Astrocyte of the cerebellum (primary cell): ENCODE data around the gene PIM1.
"Not testable (repeated sequence)": the region's sequence is repeated elsewhere in the genome, so short reads cannot be mapped to it uniquely, and the experiment has no call there.

ENCODE experiments used
- DNase-seq: peaks from one replicate; pipeline ENCODE4 v3.0.0-alpha.2; 2011; ENCODE audit warnings: low read depth
- H3K4me3 ChIP-seq: 2 replicates; pipeline ENCODE4 v1.5.1; 2011; ENCODE audit warnings: mild to moderate bottlenecking, low read depth, low read length, moderate library complexity
- CTCF ChIP-seq: IDR thresholded peaks from 2 replicates; pipeline ENCODE4 v1.5.1; 2012; ENCODE audit warnings: low read length, low read depth, moderate library complexity, mild to moderate bottlenecking; ENCODE audit errors: missing control alignments
- in situ Hi-C: cut with HindIII; loops from 2 replicates; pipeline ENCODE4 v1.10.0; 2017; ENCODE audit warnings: low sequenced_read_pairs

The PIM1 gene

DNA sequence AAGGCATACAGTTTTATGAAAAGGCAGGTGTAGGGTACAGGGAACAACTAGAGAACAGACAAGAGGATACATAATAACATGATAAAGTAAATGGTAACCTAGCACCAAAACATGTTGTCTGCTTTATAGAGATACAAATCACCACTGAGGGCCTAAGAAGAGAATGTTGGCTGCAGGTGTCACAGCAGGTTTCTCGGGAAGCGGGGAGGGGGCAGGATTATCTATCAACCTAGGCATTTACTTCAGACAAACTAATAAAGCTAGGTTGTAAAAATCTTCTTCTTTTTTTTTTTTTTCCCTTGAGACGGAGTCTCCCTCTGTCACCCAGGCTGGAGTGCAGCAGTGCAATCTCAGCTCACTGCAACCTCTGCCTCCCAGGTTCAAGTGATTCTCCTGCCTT lies 22.7 kb downstream of the PIM1 start:
- in situ Hi-C loops = no loop called here
- no peak overlapping the region for H3K4me3 ChIP-seq
- no peak for TF ChIP-seq CTCF
- DNase-seq = no peak

DNA sequence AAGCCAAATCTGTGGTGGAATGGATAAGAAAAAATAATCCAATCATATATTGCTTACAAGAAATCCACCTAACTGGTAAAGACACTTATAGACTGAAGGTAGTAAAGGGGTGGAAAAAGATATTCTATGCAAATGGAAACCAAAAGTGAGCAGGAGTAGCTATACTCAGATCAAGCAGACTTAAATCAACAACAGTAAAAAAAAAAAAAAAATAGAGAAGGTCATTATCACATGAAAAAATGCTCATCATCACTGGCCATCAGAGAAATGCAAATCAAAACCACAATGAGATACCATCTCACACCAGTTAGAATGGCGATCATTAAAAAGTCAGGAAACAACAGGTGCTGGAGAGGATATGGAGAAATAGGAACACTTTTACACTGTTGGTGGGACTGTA lies 24.9 kb downstream of the PIM1 start:
- in situ Hi-C loops, H3K4me3 ChIP-seq, DNase-seq: not testable (repeated sequence)

GRCh38 chr6:37196451-37196850 lies 26.5 kb downstream of the PIM1 start:
- DNase-seq, in situ Hi-C loops, H3K4me3 ChIP-seq: not testable (repeated sequence)

GRCh38 chr6:37200085-37200484 lies 30.1 kb downstream of the PIM1 start:
- no peak for DNase-seq
- no peak overlapping the region for H3K4me3 ChIP-seq
- in situ Hi-C loops = no loop called here
- no peak for TF ChIP-seq CTCF

GRCh38 chr6:37201726-37202125 lies 31.8 kb downstream of the PIM1 start:
- in situ Hi-C loops = no loop called here
- H3K4me3 ChIP-seq = no peak overlapping the region
- TF ChIP-seq CTCF = no peak
- DNase-seq = no peak

GRCh38 chr6:37202788-37203491 lies 33.0 kb downstream of the PIM1 start:
- TF ChIP-seq CTCF = no peak
- in situ Hi-C loops = no loop called here
- no peak for DNase-seq
- no peak overlapping the region for H3K4me3 ChIP-seq

DNA sequence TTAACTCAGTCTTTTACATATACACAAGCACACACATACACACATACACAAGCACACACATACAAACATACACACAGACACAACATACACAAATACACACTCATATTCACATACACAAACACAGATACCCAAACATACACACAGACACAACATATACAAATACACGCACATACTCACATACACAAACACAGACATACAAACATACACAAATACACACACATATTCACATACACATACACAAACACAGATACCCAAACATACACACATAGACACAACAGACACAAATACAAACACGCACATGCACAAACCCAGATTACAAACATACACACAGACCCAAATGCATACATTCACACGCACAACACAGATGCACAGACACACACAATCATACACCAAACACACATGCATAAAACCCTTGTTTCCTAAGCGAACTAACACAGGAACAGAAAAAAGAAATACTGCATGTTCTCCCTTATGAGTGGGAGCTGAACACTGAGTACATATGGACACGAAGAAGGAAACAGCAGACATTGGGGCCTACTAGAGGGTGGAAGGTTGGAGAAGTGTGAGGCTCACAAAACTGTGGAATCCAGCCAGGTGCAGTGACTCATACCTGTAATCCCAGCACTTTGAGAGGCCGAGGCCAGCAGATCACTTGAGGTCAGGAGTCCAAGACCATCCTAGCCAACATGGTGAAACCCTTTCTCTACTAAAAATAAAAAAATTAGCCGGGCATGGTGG lies 34.2 kb downstream of the PIM1 start:
- in situ Hi-C loops = no loop called here
- no peak overlapping the region for H3K4me3 ChIP-seq
- peak; percentile 16 for DNase-seq
- TF ChIP-seq CTCF = no peak
